ENCODE data around the gene TRRAP. TPM values are rescaled to one million over a fixed set of nuclear protein-coding genes. Genes with fewer than 3 reads are reported as not detected.

The TRRAP gene
- total RNA-seq, 4 donors from 2014 or later: 12.1 to 25.6 (median 16.7) TPM

Small RNAs within 50 kb of the gene (small RNA-seq; reads per million reads assigned to genes)
- 3.5 to 426 (median 78.6) reads per million in 4 donors for gene MIR3609

Other genes with a start within 250 kb of the TRRAP start
- gene TMEM130, start 8.5 kb upstream of the TRRAP start, total RNA-seq: under 1 TPM in 2 of 4 donors, not detected in 2; 0.12 to 0.57 TPM

Data from esophagus squamous epithelium (tissue), 4 donors.